OCI-LY1 (cell line): Measurements from ENCODE around the gene TRPM2.

Experiments used
- CTCF ChIP-seq: fragments of 200-600 bp; sonication (generic), shearing (Covaris generic); IDR thresholded peaks from 2 replicates; pipeline ENCODE4 v1.5.1; 2017; ENCODE audit warnings: mild to moderate bottlenecking, antibody characterized with exemption, low read length, moderate library complexity, mixed read lengths
- EZH2 ChIP-seq: fragments of 200-600 bp; sonication (generic), shearing (Covaris generic); IDR thresholded peaks from 2 replicates; pipeline ENCODE4 v1.8.0; 2017; ENCODE audit warnings: borderline replicate concordance, mixed run types, mild to moderate bottlenecking, antibody characterized with exemption, low read length, moderate library complexity, mixed read lengths

- no peak for TF ChIP-seq CTCF
- TF ChIP-seq EZH2 = no peak
Measured at GRCh38 chr21:44443891-44444285, 90.5 kb downstream of the TRPM2 start.
